HG02981 (cell line): ENCODE results near the gene TCAF1.

Experiments used
- ATAC-seq: cut with Tn5 transposase; IDR thresholded peaks from one replicate; pipeline ENCODE4 v1.9.1; 2021; ENCODE audit warnings: mild to moderate bottlenecking, moderate library complexity; ENCODE audit not compliant: unreplicated experiment

The TCAF1 gene, protein sequence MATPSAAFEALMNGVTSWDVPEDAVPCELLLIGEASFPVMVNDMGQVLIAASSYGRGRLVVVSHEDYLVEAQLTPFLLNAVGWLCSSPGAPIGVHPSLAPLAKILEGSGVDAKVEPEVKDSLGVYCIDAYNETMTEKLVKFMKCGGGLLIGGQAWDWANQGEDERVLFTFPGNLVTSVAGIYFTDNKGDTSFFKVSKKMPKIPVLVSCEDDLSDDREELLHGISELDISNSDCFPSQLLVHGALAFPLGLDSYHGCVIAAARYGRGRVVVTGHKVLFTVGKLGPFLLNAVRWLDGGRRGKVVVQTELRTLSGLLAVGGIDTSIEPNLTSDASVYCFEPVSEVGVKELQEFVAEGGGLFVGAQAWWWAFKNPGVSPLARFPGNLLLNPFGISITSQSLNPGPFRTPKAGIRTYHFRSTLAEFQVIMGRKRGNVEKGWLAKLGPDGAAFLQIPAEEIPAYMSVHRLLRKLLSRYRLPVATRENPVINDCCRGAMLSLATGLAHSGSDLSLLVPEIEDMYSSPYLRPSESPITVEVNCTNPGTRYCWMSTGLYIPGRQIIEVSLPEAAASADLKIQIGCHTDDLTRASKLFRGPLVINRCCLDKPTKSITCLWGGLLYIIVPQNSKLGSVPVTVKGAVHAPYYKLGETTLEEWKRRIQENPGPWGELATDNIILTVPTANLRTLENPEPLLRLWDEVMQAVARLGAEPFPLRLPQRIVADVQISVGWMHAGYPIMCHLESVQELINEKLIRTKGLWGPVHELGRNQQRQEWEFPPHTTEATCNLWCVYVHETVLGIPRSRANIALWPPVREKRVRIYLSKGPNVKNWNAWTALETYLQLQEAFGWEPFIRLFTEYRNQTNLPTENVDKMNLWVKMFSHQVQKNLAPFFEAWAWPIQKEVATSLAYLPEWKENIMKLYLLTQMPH

DNA sequence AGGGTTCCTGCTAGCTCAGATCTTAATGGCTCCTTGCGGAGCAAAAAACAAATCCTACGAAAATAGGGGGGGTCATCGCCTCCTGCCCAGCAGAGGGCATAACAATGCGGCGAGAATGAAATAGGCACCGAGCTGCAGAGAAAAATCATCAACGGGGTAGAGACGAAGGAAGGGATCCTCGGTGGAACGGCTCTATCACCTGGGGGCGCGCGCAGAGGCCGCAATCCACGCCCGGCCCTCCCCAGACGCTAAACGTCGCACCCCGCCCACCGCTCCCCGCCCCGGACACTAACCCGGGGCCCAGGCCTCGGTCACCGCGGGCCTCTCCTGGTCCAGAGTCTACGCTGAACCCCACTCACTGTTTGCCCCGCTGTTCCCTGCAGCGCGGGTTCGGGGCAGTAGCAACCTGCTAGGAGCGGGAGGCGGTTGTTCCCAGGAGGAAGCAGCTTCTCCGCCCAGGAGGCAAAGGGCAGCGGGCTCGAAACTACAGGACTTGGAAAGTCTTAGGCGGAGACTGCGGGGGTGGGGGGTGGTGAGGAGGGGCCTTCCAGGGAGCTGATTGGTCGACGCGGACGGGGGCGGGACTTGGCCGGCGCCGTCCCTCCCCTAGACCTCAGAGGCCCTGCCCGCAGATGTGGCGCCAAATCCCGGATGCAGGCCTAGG, at the start of gene TCAF1:
TCAF1 (minus strand) TSS at position 509 of the 664 bp plus-strand sequence. CDS start 25,568 bp downstream, outside the sequence.
- ATAC-seq = peak; percentile 88

DNA sequence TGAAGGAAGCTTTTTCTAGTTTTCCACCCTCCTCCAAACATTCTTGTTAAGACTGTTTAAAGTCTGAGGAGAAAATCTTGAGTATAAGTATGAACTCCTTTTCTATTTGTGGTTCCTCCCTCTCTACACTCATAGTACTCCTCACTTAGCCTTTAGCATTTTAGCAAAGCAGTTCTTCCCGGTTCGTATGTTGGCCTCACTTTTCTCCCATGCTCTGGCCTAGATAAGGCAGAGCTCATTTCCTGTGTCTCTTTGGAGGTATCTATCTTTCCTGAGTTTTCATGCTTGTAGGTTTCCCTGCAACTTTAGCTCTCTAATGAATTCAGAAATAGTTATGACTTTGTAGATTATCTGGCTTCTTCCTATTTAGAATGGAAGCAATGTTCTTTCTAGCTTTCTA, 46.8 kb upstream of the TCAF1 start:
- no peak for ATAC-seq

DNA sequence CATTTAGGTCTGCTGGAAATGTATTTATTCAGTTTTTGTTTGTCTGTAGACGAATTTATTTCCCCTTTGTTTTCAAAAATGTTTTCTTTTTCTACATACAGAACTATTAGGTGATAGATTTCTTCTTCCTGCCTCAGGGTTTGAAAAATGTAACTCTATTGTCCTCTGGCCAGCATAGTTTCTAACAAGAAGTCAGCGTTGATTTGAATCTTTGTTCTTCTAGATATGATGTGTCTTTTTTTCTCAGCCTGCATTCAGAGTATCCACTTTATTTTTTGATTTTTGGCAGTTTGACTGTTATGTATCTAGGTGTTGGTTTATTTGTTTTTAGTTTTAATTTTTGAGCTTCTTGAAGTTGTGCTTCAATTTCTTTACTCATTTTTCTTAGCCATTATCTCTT, 45.1 kb upstream of the TCAF1 start:
- ATAC-seq = no peak

DNA sequence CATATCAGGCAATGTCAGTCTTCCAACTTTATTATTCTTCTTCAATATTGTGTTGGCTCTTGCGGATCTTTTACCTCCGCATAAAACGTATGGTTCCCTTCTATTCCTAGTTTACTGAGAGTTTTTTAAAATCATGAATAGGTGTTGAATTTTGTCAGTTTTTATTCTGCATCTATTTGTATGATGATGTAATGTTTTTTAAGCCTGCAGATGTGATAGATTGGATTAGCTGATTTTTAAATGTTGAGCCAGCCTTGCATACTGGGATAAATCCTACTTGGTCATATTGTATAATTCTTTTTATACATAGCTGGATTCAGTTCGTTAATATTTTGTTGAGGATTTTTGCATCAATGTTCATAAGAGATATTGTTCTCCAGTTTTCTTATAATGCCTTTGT, 43.4 kb upstream of the TCAF1 start:
- ATAC-seq = no peak

DNA sequence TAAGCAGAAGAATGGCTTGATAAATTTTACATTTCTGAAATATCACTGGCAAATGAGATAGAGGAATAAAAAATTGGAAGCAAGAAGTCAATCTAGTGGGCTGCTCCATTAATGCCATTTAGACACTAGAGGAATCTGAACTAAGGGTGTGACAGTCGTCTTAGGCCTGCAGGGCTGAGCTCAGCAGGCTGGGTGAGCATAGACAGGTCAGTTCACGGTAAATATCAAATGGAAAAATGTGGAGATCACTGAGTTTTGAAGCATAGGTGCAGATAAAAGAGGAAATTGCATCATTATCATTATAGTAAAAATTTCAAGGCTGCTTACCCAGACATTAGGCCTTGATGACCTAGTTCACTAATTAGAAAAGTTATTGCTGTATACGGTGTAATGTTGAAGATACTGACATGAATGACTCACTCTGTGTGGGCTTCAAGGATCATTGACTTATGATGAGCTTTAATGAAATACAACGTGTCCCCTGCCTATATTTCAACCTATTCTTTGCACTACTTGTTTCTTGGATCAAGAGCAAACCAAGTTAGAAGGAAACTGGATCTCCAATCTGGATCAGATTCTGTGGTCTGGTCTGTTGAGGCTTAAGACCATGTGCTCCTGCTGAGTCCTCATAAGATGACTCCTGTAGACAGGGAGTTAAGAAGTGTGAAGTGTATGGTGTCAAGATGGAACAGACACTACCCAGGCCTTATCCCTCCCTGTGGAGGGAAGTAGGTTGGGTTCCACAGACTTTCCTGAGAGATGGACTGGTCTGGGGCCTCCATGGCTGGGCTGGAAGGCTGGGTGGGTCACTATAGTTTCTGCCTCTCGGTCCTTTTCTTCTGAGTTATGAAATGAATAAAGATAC, 36.6 kb upstream of the TCAF1 start:
- ATAC-seq = no peak

DNA sequence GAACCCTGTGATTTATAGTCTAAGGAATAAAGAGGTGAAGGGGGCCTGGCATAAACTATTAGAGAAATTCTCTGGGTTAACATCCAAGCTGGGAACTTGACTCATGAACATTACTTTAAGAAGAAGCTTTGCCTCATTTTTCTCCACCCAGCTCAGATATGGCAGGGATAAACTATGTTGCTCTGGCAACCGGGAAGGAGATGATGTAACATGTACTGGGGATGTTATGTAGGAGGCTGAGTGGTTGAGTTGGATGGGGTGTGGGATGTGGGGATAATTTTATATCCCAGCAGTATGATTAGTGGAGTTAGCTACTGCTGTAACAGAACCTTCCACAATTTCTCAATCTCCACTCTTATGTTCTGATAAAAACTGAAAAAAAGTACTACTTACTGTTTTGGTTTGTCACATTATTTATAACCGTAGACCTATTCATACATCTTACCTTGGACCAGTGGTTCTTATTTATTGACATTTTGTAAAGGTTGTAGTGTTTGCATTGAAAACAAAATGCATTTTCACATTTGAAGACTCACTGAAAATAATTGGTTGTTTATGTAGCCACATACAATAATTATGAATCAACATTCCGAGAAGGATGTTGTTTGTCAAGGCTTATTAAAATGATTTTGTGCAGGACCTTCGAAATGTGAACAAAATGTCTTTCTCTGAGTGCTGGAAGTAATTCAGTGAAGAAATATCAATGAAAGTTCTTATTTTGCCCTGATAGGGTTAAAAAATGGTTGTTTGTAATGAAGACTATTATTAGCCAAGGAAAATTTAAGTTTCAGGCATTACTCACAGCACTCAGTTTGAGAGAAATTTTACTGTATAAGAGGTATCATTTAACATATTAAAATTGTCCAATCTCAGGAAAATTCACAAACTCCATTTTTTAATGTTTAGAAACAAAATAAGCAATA, 34.4 kb upstream of the TCAF1 start:
- no peak for ATAC-seq

DNA sequence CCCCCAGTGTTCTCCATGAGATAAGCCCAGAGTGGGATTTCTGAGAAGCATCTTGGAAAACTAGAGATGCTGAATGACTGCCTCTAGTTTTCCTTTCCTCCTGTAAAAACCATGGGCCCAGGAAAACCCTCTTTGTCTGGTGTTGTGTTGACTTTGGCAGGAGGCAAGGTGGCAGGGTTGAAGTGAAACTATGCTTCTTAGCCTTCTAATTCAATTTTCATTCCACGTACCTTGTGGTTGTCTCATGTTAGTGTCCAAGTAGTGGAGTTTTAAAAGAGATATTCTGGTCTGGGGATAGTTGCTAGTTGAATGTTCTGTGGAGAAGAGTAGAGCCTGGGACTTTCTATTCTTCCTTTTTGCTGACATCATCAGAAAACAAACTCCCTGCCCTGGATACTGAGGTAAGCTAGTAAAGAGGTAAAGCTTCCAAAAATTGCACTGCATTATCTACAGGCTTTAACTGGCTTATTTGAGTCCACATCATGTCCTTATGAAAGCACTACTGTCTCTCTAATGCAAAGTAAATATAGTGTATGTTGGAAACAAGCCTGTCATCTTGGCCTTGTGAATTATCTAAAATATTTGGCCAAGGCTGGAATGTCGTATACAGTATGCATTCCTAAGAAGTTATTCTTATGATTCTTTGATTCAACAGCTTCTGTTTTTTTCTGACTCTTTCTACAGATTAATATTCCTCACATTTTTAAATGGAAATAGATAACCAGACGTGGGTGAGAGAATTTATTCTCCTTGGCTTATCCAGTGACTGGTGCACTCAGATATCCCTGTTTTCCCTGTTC, 32.8 kb upstream of the TCAF1 start, which contains the start of gene OR2F2:
OR2F2 (plus strand) TSS at position 708 of the 800 bp plus-strand sequence; CDS start at position 708, 0 bp downstream.
- no peak for ATAC-seq

DNA sequence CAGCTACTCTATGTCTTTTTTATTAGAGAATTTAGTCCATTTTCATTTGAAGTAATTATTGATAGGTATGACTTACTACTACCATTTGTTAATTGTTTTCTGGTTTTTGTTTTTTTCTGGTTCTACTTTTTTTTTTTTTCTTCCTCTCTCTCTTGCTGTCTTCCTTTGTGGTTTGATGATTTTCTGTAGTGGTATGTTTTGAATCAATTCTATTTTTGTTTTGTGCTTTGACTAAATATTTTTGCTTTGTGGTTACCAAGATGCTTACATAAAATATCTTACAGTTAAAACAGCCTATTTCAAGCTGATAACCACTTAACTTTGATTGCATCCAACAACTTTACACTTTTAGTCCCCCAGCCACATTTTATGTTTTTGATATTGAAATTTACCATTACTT, 29.8 kb upstream of the TCAF1 start:
- no peak for ATAC-seq

DNA sequence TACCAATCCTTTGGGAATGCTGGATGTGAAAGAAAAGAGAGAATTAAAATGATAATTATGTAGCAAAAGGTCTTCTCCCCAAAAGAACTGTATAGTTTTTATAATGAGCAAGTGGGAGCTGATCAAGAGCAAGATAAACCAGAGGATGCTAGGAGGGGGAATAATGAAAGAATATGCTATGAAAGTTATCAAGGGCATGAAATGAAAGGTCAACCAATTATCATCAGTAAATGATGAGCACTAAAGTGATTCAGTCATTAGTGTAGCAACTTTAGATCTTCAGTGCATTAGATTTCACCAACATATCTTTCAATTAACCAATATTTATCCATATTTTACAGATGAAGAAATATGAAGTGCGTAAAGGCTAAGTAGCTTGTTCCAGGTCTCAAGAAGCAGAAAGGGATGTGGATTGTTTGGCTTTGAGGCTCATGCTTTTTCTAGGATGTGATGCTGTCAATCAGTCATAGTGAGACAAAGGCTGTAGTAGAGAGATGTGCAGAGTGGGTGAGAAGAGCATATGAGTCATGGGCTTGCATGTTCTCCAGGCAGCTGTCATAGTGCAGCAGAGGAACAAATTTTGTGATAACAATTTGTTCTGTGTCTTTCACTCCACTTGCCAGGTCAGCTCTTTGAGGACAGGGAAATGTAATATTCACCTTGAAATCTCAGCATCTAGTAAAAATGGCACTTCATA, 27.4 kb upstream of the TCAF1 start:
- no peak for ATAC-seq

DNA sequence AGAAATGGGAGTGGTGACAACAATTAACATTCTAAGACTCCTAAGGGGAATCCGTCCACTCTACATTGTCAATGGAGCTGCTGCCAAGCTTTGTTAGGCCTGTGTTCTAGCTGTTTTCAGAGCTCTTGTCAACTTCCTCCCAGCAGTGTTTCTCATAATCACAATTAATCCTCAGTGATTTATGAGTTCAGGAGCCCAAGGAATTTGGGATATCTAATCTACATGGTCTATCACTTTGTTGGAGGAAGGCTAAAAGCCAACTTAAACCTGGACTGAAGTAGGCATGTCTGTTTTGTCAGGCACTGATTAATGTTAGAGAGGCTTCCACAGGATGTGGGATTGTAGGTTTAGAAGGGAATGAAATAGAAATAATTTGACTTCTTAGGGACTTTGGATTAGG, 22.9 kb upstream of the TCAF1 start:
- ATAC-seq = no peak

DNA sequence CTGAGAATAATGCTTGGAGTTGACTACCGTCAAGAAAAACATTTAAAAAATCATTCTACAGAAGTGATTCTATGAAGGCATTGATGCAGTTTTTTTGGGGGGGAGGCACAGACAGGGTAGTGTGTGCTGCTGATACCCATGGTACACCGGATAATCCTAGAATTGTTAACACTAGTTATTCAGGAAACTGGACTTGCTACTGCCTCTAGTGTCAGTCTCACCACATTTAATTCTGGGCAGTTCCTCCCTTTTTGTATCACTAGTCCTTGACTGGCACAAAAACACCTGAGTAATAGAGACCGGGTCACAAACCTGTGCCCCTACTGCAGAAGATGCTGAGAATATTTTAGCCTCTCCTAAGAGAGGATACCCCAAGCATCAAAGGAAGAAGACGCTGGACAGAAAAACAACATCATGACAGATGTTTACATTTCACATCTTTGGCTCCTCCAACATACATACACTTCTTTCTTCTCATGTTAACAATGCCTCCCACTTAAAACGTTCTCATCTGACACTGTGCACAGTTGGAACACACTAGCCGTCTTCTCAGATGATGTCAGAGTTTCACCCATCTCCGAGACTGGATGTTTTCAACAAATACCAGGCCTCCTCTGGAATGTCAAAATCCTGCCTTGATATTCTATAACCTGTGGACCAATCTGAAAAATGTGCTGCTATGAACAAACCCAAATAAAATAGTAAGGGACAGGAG, 13.1 kb upstream of the TCAF1 start:
- no peak for ATAC-seq

DNA sequence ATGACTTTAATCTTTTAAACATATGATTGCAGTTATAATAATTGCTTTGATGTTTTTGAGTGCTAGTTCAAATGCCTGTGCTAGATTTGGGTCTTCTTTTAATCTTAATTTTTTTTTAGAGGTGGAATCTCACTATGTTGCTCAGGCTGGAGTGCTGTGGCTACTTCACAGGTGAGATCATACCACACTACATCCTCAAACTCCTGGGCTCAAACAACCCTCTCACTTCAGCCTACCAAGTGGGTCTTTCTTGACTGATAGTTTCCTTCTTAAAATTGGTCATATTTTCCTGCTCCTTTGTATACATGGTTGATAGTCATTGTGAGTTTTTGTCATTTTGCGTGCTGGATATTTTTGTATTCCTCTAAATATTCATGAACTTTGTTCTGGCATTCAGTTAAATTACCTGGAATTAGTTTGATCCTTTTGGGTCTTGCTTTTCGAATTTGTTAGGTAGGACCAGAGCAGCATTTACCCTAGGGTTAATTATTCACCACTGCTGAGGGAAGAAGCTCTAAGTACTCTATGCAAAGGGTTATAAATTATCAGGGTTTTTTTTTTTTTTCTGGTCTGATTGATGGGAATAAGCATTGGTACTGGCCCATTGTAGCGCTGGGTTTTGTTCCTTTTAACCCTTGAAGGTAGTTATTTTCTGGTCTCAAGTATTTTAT, 12.1 kb upstream of the TCAF1 start:
- ATAC-seq = no peak

DNA sequence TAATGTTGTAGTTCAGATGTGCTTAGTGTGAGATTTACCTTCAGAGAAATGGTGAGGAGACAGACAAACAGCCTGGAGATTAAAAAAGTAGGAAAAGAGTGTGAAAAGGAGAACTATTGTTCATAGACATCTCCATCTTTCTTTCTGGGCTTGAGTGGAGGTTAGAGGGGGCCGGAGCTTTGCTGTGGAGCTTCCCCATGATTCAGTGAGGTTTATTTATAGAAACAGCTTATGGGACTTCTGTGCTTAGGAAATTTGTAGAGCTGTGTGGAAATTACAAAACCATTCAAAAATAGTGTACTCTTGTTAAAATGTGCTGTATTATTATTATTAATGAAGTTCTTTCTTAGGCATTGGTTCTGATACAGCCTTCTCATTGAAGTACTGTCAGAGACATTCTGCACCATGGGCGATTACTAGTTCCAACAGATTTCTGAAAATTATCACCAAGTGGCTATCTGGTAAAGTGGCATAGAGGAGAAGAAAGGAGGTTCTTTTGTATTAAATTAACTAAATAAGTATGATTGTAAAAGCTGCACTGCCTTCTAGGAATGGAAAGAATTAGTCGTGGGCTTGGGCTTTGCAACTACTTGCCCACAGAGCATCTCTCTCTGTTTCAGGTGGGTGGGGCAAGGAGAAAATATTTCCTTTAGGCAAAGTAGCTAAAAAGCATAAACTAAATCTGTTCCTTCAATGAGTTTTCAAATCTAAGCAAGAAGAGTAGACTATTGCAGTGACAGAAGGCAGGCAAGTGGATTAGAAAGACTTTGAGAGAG, 8.7 kb upstream of the TCAF1 start:
- no peak for ATAC-seq

DNA sequence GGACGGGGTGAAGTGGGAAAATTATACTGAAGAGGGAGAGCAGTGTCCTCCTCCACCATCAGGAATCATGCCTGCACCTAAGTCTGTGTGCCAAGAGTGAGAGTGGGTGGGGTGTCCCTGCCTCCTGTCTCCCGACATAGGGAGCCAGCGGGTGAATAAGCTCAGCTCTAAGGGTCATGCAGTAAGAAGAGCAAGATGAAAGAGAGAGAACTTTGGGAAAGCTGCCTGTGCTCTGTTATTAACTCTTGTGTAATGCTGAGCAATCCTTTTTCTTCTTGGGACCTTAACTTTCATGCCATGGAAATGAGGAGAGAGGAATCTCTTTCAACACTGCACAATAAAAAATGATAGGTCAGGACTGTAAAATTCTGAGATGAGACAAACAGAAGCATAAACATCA, 7.9 kb upstream of the TCAF1 start:
- ATAC-seq = no peak

DNA sequence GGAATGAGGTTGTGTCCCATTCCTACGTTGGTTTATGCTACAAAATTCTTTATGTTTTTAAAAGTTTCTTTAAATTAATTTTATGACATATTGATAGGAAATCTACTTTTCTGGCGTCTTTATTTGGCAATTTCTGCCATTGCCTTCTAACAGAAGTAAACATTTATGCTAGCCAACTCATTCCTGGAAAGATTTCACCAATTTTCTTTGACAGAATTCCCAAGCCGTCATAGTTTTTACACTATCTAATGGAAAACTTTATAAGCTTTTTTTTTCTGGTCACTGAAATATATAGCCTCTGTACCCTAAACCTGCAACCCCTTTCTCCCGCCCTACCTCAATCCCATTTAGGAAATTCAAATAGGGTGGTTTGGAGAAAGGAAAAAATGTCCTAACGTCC, 6.1 kb upstream of the TCAF1 start:
- ATAC-seq = no peak

DNA sequence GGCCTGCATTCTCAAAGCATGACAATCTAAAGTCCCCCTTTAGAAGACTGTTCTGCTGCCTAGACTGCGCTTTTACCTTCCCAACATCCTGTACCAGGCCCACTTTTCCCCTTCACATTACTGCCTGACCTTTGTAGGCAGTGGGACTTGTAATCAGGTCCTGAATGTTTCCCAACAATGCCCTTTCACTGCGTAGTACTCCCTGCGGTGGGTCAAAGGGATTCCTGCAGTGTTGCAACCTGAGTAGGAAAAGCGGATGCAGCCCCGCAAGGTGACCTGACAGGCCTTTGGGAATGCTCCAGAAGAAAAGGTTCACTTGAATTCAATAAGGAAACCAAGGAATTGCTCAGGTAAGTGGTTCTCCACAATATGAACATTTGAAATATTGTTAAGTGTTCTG, 4.9 kb upstream of the TCAF1 start:
- ATAC-seq = no peak
